ENCODE data around the gene RORC.

Gene RORC

DNA sequence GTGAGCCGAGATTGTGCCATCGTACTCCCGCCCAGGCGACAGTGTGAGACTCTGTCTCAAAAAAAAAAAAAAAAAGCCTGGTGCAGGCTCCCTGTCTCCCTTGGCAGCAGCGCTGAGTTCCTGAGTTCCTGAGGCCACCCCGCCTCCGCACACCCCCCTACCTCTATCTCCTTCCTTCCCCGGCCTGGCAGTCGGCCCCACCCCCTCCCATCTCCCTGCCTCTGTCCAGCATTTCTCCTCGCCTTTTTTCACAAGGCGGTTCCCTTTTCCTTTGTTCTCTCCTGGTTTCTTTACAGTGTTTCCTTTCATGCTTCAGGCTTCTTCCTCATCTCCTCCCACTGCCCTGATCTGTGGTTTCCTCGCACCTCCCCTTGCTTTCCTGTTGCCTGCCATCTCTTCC lies 2.7 kb downstream of the RORC start:
- peak; percentile 41 for DNase-seq
- Mint-ChIP-seq H3K4me3 (peak overlapping the region; percentile 9), H3K27me3 (peaks cover 10% of the 10 kb centered on the region), H3K36me3 (no peaks in the 10 kb centered on the region), H3K27ac (peak overlapping the region; percentile 89), H3K4me1 (peaks cover 66% of the 10 kb centered on the region), H3K9me3 (no peaks in the 10 kb centered on the region)
- CTCF ChIA-PET: interaction anchor here (1.1 kb wide), 1 partner anchor 11 kb away, joined by 3 read pairs; the partner anchor contains the start of gene C2CD4D

DNA sequence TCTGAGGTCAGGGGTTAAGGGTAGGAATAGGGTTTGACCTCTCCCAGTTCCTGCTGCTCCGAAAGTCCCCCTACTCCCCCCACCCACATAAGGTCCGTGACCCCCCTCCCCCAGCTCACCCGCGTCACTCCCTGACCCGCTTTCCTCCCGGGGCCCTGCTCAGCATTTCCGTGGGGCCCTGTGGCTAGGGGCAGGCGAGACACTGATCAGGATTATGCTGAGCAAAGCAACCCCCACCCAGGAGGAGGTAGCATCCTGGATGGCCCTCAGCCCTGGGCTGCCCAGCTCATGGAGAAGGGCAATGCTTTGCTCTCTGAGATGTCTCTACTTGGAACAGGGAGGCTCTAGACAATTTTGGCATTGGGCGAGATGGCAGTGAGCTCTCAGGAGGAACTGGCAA lies 3.7 kb downstream of the RORC start:
- Mint-ChIP-seq H3K4me1 (peaks cover 57% of the 10 kb centered on the region), H3K27ac (peak overlapping the region; percentile 89), H3K4me3 (no peak overlapping the region), H3K27me3 (peaks cover 16% of the 10 kb centered on the region), H3K36me3 (no peaks in the 10 kb centered on the region), H3K9me3 (no peaks in the 10 kb centered on the region)
- no peak for DNase-seq
- CTCF ChIA-PET: interaction anchor here (0.8 kb wide), 1 partner anchor 12 kb away, joined by 3 read pairs; no protein-coding TSS in a partner anchor

DNA sequence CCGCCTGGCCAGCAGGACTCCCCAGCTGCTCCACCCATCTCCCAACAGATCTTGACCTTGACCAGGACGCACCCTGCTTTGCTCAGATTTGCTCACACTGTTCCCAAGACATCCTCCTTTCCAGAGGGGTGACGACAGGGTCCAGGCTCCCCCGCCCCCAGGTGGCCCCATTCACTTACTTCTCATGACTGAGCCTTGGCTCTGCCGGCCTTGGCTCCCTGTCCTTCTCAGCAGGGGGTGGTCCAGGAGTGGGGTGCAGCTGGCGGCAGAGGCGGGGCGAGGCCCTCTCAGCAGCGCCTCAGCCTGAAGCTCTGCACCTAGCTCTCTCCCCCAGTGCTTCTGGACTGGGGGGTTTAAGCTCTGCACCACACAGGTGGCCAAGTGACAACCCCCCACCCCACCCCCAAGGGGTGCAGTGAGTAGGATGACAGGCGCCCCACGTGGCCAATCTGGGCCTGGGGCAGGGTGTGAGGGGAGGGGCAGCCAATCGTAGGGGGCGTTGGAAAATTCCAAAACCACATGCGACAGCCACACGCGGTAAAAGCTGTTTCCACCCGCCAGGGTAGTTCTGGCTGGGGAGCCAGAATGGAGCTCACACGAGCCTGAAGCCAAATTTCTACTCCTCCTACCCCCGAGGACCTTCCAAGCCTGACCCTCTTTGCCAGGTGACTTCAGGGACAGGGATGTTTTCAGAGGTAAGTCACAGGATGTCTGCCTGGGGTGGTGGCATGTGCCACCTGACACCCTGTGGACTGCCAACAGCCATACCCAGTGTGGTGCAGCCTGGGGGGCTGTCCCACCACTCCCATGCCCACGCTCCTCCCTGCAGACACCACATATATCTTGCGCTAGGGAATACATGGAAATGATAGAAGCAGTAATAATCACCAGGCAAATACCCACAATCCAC lies 5.6 kb downstream of the RORC start:
- peaks cover 50% of the 10 kb centered on the region for H3K4me1 Mint-ChIP-seq
- CTCF ChIA-PET: interaction anchor here (1.2 kb wide), 1 partner anchor 11 kb away, joined by 3 read pairs; no protein-coding TSS in a partner anchor
- H3K9me3 Mint-ChIP-seq: no peaks in the 10 kb centered on the region
- no peak overlapping the region for H3K4me3 Mint-ChIP-seq
- H3K36me3 Mint-ChIP-seq: no peaks in the 10 kb centered on the region
- DNase-seq: no peak
- H3K27ac Mint-ChIP-seq: no peak overlapping the region
- H3K27me3 Mint-ChIP-seq: peaks cover 12% of the 10 kb centered on the region

DNA sequence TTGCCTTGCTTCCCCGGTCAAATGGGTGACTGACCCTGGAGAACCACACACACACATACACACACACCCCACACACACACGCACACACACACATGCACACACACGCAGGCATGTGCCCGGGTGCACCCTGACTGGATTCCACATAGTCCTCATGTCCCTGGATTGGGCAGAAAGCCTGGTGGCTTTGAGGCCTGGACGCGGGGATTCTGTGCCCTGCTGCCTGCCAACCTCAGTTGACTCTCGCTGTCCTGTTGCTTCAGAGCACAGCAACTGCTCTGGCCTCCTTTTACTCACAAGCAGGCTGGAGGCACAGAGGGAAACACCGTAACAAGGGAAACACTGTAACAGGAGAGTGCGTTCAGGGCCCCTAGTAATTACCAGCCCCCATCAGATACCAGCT lies 6.4 kb downstream of the RORC start:
- Mint-ChIP-seq H3K27ac (no peak overlapping the region), H3K27me3 (peaks cover 12% of the 10 kb centered on the region), H3K36me3 (no peaks in the 10 kb centered on the region), H3K4me3 (no peak overlapping the region), H3K9me3 (no peaks in the 10 kb centered on the region), H3K4me1 (peaks cover 52% of the 10 kb centered on the region)
- CTCF ChIA-PET: interaction anchor here (1.2 kb wide), 1 partner anchor 11 kb away, joined by 3 read pairs; no protein-coding TSS in a partner anchor
- DNase-seq: no peak

DNA sequence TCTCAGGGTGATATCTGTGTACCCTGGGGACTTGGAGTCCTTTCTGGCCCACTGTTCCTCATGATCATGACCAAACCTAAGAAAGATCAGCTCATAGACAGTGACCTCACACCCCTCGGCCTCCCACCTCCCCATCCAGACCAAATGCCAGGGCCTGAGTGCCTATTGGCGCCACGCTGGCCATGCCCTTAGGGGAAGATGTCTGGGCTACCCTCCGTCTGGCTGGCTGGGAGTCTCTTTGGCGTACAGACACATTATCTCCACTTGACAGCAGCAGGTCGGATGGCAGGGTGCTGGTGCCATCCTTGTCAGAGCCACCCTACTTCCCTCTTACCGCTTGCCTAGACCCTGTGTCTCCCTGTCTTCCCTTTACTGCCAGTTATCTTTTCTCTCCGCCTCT lies 8.4 kb downstream of the RORC start:
- H3K9me3 Mint-ChIP-seq: no peaks in the 10 kb centered on the region
- H3K36me3 Mint-ChIP-seq: no peaks in the 10 kb centered on the region
- DNase-seq: no peak
- H3K27me3 Mint-ChIP-seq: peaks cover 12% of the 10 kb centered on the region
- peaks cover 38% of the 10 kb centered on the region for H3K4me1 Mint-ChIP-seq
- no peak overlapping the region for H3K4me3 Mint-ChIP-seq
- CTCF ChIA-PET: interaction anchor here (1.4 kb wide), 1 partner anchor 13 kb away, joined by 6 read pairs; no protein-coding TSS in a partner anchor
- no peak overlapping the region for H3K27ac Mint-ChIP-seq

DNA sequence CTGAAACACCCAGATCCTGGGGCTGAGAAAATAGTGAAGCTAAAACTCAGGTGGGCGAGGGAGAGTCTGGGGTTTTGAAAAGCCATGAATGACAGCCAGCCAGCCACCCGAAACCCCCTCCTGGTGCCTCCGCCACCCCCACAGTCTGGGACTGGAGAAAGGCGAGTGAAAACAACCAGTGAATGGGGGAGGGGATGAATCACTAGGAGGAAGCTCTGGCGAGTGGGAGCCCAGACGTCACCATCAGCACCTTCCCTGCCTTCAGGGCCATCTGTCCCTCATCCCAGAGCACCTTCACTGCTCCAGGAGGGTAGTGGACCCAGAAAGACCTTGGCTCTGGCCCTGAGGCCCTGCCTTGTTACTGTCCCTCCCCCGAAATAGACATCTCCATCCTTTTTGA lies 9.2 kb downstream of the RORC start:
- DNase-seq: no peak
- no peak overlapping the region for H3K4me3 Mint-ChIP-seq
- no peaks in the 10 kb centered on the region for H3K36me3 Mint-ChIP-seq
- peaks cover 32% of the 10 kb centered on the region for H3K4me1 Mint-ChIP-seq
- H3K27ac Mint-ChIP-seq: no peak overlapping the region
- H3K9me3 Mint-ChIP-seq: no peaks in the 10 kb centered on the region
- peaks cover 12% of the 10 kb centered on the region for H3K27me3 Mint-ChIP-seq
- CTCF ChIA-PET: interaction anchor here (1.4 to 2.0 kb wide), 2 partner anchors 8 to 13 kb away, joined by 6 to 7 read pairs; no protein-coding TSS in a partner anchor

DNA sequence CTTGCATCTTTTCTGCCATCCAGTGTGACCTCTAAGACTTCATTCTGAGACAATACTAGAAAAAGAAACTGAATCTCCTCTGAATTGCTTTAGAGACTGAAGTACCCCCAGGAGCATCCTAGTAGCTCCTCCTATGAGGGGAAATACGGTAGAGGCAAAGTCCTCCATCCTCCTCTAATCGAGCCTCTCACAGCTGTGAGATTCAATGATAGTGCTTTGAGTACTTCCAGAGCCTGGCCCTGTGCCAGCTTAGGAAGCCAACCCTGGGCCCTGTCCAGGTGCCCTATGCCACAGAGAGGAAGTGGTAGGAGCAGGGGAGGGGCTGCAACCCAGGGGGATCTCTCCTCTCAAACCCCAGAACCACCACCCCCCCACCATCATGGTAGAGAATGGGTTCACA lies 10.7 kb downstream of the RORC start:
- H3K9me3 Mint-ChIP-seq: no peaks in the 10 kb centered on the region
- H3K36me3 Mint-ChIP-seq: no peaks in the 10 kb centered on the region
- H3K4me1 Mint-ChIP-seq: peaks cover 34% of the 10 kb centered on the region
- H3K27me3 Mint-ChIP-seq: peaks cover 12% of the 10 kb centered on the region
- no peak for DNase-seq
- no peak overlapping the region for H3K4me3 Mint-ChIP-seq
- H3K27ac Mint-ChIP-seq: no peak overlapping the region
- CTCF ChIA-PET: interaction anchor here (1.5 to 2.0 kb wide), 3 partner anchors 10 to 15 kb away, joined by 5 to 8 read pairs (median 7); no protein-coding TSS in a partner anchor

DNA sequence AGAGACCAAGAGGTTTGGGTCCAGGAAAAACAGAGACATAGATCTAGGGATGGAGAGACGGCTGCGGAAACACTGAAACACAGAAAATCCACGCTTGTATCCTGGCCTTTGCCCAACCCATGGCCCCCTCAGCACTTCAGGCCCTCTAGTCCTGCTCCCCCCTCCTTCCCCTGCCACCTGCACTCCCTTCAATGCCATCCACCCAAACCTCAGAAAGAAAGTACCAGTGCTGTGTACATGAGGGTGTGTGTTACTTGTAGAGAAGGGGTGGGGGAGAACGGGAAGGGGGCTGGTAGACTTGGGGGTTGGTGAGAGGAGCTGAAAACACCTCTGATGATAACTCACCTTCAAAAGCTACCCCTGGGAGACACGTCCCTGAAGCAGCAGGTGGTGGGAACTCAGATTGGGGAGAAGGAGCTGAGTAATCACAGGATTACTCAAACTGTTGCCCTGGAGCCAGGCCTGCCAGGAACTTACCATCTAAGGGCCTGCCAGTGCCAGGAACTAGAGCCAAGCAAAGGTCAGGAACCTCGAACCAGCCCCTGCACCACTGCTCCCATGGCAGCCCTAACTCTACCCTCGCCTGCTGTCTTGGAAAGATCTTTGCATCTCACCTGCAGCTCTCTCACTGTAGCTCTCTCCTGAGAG lies 11.5 kb downstream of the RORC start:
- Mint-ChIP-seq H3K27me3 (peaks cover 10% of the 10 kb centered on the region), H3K4me3 (no peak overlapping the region), H3K36me3 (no peaks in the 10 kb centered on the region), H3K27ac (no peak overlapping the region), H3K4me1 (peaks cover 43% of the 10 kb centered on the region), H3K9me3 (no peaks in the 10 kb centered on the region)
- DNase-seq: no peak
- CTCF ChIA-PET: interaction anchor here (1.5 kb wide), 1 partner anchor 16 kb away, joined by 8 read pairs; no protein-coding TSS in a partner anchor

DNA sequence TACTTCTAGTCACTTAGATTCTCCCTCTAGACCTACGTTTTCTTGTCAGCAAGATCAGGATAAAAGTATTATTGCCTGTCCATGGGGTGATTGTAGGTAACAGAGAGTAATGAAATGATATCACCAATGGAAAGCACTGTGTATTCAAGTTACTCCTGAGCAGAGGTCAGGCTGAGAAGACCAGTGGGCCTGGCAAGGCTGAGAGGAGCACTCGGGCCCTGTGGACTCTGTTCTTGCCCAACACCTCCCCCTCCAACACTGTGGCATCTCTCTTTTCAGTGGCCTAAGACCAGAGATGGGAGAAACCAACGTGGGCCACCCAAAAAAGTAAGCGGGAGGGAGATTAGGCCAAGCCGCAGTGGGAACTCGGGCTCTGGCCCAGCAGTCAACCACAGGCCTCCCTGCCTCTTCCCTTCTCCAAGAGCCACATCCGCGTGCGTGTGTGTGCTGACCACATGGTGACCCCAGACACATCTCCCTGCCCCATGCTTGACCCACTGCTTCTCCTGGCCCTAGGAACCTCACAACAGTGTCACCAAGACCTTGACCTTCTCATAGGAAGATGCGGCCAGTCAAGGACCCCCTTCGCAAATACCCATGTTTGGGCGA lies 12.3 kb downstream of the RORC start:
- CTCF ChIA-PET: no interaction called here
- peaks cover 46% of the 10 kb centered on the region for H3K4me1 Mint-ChIP-seq
- no peaks in the 10 kb centered on the region for H3K36me3 Mint-ChIP-seq
- H3K27me3 Mint-ChIP-seq: peaks cover 6% of the 10 kb centered on the region
- H3K4me3 Mint-ChIP-seq: no peak overlapping the region
- no peak for DNase-seq
- no peak overlapping the region for H3K27ac Mint-ChIP-seq
- no peaks in the 10 kb centered on the region for H3K9me3 Mint-ChIP-seq

DNA sequence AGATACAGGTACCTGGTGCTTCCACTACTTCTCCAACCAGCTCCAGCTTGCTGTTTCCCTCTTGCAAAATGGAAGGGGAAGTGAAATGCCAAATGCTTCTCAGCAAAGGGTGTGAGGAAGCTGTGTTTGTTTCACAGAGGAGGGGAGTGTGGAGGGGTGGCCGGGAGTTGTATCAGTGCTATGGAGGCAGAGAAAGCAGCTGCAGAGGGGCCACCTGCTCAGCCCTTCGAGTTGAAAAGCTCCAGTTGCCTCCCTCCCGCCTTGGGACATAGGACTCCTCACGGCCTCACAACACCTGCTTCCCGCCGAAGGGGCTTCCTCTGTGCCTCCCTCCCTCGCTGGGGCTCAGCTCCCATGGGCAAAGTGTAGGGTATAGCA lies 14.3 kb downstream of the RORC start:
- CTCF ChIA-PET: interaction anchor here (0.8 kb wide), 1 partner anchor 17 kb away, joined by 3 read pairs; no protein-coding TSS in a partner anchor
- Mint-ChIP-seq H3K4me3 (no peak overlapping the region), H3K27me3 (peaks cover 8% of the 10 kb centered on the region), H3K27ac (no peak overlapping the region), H3K4me1 (peaks cover 52% of the 10 kb centered on the region), H3K9me3 (no peaks in the 10 kb centered on the region), H3K36me3 (no peaks in the 10 kb centered on the region)
- DNase-seq: no peak

DNA sequence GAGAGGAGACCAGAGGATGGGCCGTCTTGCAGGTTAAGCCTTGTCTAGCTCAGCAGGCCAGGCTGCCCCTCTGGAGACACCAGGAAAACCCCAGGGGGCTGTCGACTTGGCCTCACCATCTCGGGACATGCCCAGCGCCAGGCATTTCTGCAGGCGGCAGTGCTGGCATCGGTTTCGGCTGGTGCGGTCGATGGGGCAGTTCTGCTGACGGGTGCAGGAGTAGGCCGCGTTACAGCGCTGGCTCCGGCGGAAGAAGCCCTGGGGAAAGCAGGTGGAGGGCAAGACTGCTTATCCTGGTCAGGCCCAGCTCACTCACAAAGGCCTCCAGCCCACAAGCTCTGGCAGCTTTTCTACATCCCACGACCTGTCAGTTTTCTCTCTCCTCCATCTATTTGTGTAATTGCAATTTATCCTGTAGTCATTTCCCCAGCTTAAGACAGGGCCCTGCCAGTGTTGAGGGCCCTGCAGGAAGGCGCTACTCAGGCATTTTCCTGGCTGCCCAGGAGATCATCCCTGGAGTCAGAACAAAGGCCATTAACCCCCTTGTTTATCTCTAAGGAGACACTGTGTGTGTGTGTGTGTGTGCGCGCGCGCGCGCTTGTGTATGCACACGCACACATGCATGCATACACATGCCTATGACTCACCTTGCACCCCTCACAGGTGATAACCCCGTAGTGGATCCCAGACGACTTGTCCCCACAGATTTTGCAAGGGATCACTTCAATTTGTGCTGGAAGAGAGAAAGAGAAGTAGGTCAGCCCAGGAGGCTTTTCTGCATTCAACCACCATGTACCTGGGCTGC lies 14.9 kb downstream of the RORC start:
- no peak overlapping the region for H3K4me3 Mint-ChIP-seq
- no peaks in the 10 kb centered on the region for H3K36me3 Mint-ChIP-seq
- no peak for DNase-seq
- peak overlapping the region; percentile 22 for H3K27ac Mint-ChIP-seq
- no peaks in the 10 kb centered on the region for H3K9me3 Mint-ChIP-seq
- CTCF ChIA-PET: interaction anchor here (1.0 kb wide), 1 partner anchor 11 kb away, joined by 3 read pairs; no protein-coding TSS in a partner anchor
- H3K27me3 Mint-ChIP-seq: peaks cover 8% of the 10 kb centered on the region
- peaks cover 50% of the 10 kb centered on the region for H3K4me1 Mint-ChIP-seq

DNA sequence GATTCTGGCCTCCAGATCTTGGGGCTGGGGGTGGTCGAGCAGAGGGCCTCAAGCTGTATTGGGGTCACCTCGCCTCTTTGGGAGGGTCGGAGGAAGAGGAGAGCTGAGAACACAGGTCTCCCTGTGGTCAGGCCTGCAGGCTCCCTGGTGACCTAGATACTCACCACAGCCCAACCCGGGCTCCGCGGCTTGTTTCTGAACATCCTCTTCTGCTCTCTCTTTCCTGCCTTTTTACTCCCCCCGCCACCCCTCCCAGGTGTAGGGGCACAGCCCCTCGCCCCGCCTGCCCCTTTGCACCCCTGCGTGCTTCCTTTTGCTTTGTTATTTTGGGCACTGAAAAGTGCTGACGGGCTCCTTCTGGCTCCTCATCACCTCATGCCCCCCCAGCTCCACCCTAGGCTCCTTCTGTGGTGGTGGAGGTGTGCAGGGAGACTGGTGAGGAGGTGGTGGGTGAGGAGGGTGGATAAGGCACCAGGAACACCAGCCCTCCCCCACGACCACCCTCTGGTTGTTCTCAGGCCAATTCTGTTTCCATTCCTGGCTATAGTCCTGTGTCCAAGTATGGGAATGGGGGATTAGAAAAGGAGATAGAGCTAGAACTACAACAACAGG lies 15.8 kb downstream of the RORC start:
- H3K27me3 Mint-ChIP-seq: peaks cover 14% of the 10 kb centered on the region
- DNase-seq: peak; percentile 58
- no peaks in the 10 kb centered on the region for H3K36me3 Mint-ChIP-seq
- peaks cover 42% of the 10 kb centered on the region for H3K4me1 Mint-ChIP-seq
- peak overlapping the region; percentile 47 for H3K27ac Mint-ChIP-seq
- H3K9me3 Mint-ChIP-seq: no peaks in the 10 kb centered on the region
- CTCF ChIA-PET: interaction anchor here (0.5 to 1.0 kb wide), 2 partner anchors 12 to 206 kb away, joined by 3 read pairs; no protein-coding TSS in a partner anchor
- H3K4me3 Mint-ChIP-seq: peak overlapping the region; percentile 29

DNA sequence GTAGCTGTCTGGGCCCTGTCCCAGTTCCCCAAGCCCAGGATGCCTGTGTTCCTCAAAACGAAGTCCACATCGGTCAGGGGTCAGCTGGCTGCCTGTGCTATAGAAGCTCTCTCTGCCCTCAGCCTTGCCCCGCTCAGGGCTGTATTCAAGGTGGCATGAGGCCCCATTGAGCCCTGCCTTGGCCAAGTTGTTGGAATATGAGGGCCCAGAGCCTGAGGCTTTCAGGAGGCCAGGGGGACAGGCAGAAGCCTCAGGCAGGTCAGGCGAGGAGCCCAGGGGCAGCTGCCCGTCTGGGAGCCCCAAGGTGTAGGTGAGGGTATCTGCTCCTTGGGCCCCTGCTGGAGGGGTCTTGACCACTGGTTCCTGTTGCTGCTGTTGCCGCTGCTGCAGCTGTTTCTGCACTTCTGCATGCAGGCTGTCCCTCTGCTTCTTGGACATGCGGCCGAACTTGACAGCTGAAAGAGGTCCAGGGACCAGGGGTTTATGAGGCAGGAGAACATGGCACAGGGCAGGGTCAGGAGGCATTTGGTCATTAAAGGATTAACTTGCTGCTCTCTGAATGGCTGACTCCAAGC lies 16.5 kb downstream of the RORC start:
- H3K9me3 Mint-ChIP-seq: no peaks in the 10 kb centered on the region
- CTCF ChIA-PET: interaction anchor here (0.5 to 1.0 kb wide), 3 partner anchors 21 to 300 kb away, joined by 3 read pairs; no protein-coding TSS in a partner anchor
- no peak for DNase-seq
- H3K36me3 Mint-ChIP-seq: no peaks in the 10 kb centered on the region
- no peak overlapping the region for H3K27ac Mint-ChIP-seq
- no peak overlapping the region for H3K4me3 Mint-ChIP-seq
- peaks cover 14% of the 10 kb centered on the region for H3K27me3 Mint-ChIP-seq
- H3K4me1 Mint-ChIP-seq: peaks cover 34% of the 10 kb centered on the region
